Gastrocnemius medialis (tissue), 4 donors: Measurements from ENCODE around the gene MAPRE2.

ENCODE experiments used
- POLR2A ChIP-seq, 2 donors: fragments of 450-650 bp; IDR thresholded peaks; one replicate each; pipeline ENCODE4 v1.6.1; 2017; ENCODE audit warnings: antibody characterized with exemption in 2 of 2, mild to moderate bottlenecking in 2 of 2, moderate library complexity in 2 of 2
- TF ChIP-seq, protein P1 (sequence below), 5 experiments: fragments of 450-650 bp in 3 of 5; fragments of 200-600 bp in 2 of 5; sonication (generic) in 2 of 5; IDR thresholded peaks in 4 of 5; conservative IDR thresholded peaks in 1 of 5; 1 replicate in 4 of 5; 2 replicates in 1 of 5; pipeline ENCODE4 v1.5.1; 2016 to 2019; ENCODE audit warnings: antibody characterized with exemption in 5 of 5, mild to moderate bottlenecking in 3 of 5, moderate library complexity in 3 of 5

DNA sequence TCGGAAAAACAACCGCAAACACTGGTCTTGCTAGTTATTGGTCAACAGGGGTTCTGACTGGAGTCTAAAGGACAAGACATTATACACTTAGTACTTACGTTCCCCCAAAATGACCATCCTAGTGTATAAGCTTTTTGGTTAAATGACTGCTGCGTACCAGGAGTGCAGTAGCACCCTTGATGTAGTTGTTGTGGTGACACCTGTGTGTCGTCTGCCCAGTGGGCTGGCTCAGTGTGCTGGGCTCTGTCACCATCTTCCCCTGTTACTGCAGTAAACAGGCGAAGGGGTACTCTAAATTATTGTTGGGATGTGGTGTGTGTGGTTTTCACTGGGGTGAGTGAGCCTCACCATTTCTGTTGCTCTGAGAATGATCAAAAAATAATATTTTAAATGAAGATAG is 76.2 kb downstream of the MAPRE2 start:
- TF ChIP-seq, protein P1, sequence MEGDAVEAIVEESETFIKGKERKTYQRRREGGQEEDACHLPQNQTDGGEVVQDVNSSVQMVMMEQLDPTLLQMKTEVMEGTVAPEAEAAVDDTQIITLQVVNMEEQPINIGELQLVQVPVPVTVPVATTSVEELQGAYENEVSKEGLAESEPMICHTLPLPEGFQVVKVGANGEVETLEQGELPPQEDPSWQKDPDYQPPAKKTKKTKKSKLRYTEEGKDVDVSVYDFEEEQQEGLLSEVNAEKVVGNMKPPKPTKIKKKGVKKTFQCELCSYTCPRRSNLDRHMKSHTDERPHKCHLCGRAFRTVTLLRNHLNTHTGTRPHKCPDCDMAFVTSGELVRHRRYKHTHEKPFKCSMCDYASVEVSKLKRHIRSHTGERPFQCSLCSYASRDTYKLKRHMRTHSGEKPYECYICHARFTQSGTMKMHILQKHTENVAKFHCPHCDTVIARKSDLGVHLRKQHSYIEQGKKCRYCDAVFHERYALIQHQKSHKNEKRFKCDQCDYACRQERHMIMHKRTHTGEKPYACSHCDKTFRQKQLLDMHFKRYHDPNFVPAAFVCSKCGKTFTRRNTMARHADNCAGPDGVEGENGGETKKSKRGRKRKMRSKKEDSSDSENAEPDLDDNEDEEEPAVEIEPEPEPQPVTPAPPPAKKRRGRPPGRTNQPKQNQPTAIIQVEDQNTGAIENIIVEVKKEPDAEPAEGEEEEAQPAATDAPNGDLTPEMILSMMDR (IDR thresholded peaks at IDR 0.05 in 4 of 5, conservative IDR thresholded peaks at IDR 0.05 in 1 of 5), result no peak
- no peak for TF ChIP-seq POLR2A (IDR thresholded peaks at IDR 0.05)
